COLO668 (cell line): ENCODE data around the gene HCLS1.
"Not testable (repeated sequence)": the region's sequence is repeated elsewhere in the genome, so short reads cannot be mapped to it uniquely, and the experiment has no call there.

Source experiments
- DNase-seq: peaks from one replicate; lab custom pipeline; 2025; ENCODE audit not compliant: unreplicated experiment; lab: John Stamatoyannopoulos, UW

HCLS1 gene

GRCh38 chr3:121660356-121661171 lies at the start of gene HCLS1:
HCLS1 (minus strand) TSS chr3:121660903; CDS start chr3:121658347, 2,556 bp downstream.
- no peak for DNase-seq

- DNase-seq, result no peak
Measured at GRCh38 chr3:121710347-121710746, 49.6 kb upstream of the HCLS1 start.

- DNase-seq, result no peak
Measured at GRCh38 chr3:121707531-121708273, 47.0 kb upstream of the HCLS1 start.

GRCh38 chr3:121705541-121705940 lies 44.8 kb upstream of the HCLS1 start:
- no peak for DNase-seq

GRCh38 chr3:121703973-121704372 lies 43.3 kb upstream of the HCLS1 start:
- DNase-seq, result no peak

GRCh38 chr3:121698901-121699300 lies 38.2 kb upstream of the HCLS1 start:
- no peak for DNase-seq

GRCh38 chr3:121698476-121698875 lies 37.8 kb upstream of the HCLS1 start:
- no peak for DNase-seq

- DNase-seq, result no peak
Measured at GRCh38 chr3:121696186-121696585, 35.5 kb upstream of the HCLS1 start.

- DNase-seq, result no peak
Measured at GRCh38 chr3:121692010-121692699, 31.5 kb upstream of the HCLS1 start.

- DNase-seq, result no peak
Measured at GRCh38 chr3:121690777-121691405, 30.2 kb upstream of the HCLS1 start.

GRCh38 chr3:121688747-121689146 lies 28.0 kb upstream of the HCLS1 start:
- DNase-seq, result not testable (repeated sequence)

- no peak for DNase-seq
Measured at GRCh38 chr3:121681792-121682191, 21.1 kb upstream of the HCLS1 start.

GRCh38 chr3:121677141-121677540 lies 16.4 kb upstream of the HCLS1 start:
- DNase-seq, result no peak

GRCh38 chr3:121670676-121671075 lies 10.0 kb upstream of the HCLS1 start:
- no peak for DNase-seq

- no peak for DNase-seq
Measured at GRCh38 chr3:121667333-121667732, 6.6 kb upstream of the HCLS1 start.

GRCh38 chr3:121665488-121665887 lies 4.8 kb upstream of the HCLS1 start:
- no peak for DNase-seq

- no peak for DNase-seq
Measured at GRCh38 chr3:121663171-121663847, 2.6 kb upstream of the HCLS1 start.

GRCh38 chr3:121662742-121663141 lies 2.0 kb upstream of the HCLS1 start:
- DNase-seq, result no peak

- no peak for DNase-seq
Measured at GRCh38 chr3:121661376-121661775, 673 bp upstream of the HCLS1 start.

- no peak for DNase-seq
Measured at GRCh38 chr3:121659586-121659985, 1.1 kb downstream of the HCLS1 start.
